ENCODE measurements around the gene PPP2R2C. TPM values are rescaled to one million over a fixed set of nuclear protein-coding genes. Genes with fewer than 3 reads are reported as not detected.

The PPP2R2C gene
- total RNA-seq, 1 donor: under 0.01 TPM

DNA sequence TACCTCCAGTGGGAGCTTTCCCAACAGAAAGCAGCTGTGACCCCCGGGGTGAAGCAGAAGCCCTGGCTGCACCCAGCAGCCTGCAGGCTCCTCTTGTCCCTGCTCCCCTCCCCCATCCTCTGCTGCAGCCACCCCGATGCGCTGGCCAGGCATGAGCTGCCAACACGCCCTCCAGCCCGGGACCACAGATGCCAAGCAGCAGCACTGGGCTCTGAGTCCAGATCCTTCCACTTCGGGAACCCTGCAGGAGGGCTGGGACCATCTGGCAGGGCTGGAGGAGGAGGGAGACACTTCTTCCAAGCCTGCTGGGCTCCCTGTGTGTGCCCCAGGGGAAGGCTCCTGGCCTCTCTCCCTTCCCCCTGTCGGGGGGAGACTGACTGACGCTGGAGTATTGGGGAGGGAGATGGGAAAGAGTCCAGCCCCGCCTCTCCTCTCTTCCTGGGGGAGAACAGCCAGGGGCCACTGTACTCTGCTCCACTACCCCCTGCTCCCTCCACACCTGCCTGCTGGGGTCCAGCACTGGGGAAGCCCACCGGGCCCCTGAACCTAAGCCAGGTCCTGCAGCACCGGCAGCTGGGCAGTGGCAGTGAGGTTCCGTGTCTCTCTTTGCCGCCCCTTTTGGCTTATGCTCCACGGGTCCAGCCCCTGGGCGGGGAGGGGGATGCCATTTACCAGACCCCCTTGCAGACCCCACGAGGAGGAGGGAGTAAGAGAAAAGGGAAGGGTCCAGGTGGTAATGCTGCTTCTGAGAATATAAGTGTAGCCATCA is 55.7 kb downstream of the PPP2R2C start:
- no peaks in the 10 kb centered on the region for H3K9me3 ChIP-seq (ENCODE audit: low read depth, low read length)
- no peaks in the 10 kb centered on the region for H3K27me3 ChIP-seq (ENCODE audit: insufficient read depth, low read length)
- H3K36me3 ChIP-seq (ENCODE audit: insufficient read depth, low read length): no peaks in the 10 kb centered on the region
- no peak overlapping the region for H3K4me2 ChIP-seq (ENCODE audit: insufficient read depth, low read length)
- TF ChIP-seq, protein P1, sequence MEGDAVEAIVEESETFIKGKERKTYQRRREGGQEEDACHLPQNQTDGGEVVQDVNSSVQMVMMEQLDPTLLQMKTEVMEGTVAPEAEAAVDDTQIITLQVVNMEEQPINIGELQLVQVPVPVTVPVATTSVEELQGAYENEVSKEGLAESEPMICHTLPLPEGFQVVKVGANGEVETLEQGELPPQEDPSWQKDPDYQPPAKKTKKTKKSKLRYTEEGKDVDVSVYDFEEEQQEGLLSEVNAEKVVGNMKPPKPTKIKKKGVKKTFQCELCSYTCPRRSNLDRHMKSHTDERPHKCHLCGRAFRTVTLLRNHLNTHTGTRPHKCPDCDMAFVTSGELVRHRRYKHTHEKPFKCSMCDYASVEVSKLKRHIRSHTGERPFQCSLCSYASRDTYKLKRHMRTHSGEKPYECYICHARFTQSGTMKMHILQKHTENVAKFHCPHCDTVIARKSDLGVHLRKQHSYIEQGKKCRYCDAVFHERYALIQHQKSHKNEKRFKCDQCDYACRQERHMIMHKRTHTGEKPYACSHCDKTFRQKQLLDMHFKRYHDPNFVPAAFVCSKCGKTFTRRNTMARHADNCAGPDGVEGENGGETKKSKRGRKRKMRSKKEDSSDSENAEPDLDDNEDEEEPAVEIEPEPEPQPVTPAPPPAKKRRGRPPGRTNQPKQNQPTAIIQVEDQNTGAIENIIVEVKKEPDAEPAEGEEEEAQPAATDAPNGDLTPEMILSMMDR (IDR thresholded peaks at IDR 0.05; ENCODE audit: extremely low read depth, low read depth, low read length): no peak
- peak; percentile 79 for DNase-seq (ENCODE audit: insufficient read length, low spot score, missing footprints)
- H3K79me2 ChIP-seq (ENCODE audit: insufficient read depth, low read length): no peaks in the 10 kb centered on the region
- H2AFZ ChIP-seq (ENCODE audit: low read length): no peak overlapping the region
- H3K27ac ChIP-seq (ENCODE audit: low read depth, low read length): no peak overlapping the region
- H4K20me1 ChIP-seq (ENCODE audit: insufficient read depth, low read length): no peaks in the 10 kb centered on the region
- no peak overlapping the region for H3K4me3 ChIP-seq (ENCODE audit: insufficient read depth, low read length)
- H3K4me1 ChIP-seq (ENCODE audit: insufficient read depth, low read length): no peaks in the 10 kb centered on the region

DNA sequence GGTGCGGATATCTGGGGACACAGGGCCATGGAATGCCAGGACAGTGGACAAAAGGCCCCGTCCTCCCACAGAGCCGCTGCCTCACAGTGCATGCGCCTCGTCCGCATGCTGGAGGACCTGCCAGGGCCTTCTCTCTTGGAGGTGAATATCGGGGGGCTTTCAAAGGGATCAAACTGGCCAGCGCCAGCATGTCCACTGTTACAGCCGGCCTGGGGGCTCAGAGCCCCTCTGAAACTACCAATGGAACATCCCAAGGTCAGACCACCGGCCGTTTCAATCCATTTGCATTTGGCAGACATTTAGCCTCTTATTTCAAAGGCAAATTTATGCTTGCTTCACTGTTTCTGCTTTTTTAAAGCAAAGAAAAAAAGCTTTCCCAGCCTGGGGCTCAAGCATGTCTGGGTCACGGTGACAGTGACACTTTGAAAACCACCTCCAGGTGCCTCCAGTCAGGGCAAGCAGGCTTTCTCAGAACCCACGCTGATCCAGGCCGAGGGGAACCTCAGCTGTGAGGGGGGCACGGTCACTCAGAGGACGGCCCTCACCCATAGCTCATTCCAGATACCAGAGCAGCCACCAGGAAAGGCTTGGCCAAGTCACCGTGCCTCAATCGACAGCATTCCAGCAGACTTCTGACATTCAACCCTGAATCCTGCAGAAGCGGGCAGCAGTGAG is 57.2 kb downstream of the PPP2R2C start:
- TF ChIP-seq, protein P1 (IDR thresholded peaks at IDR 0.05; ENCODE audit: extremely low read depth, low read depth, low read length): no peak
- H4K20me1 ChIP-seq (ENCODE audit: insufficient read depth, low read length): no peaks in the 10 kb centered on the region
- no peaks in the 10 kb centered on the region for H3K9me3 ChIP-seq (ENCODE audit: low read depth, low read length)

DNA sequence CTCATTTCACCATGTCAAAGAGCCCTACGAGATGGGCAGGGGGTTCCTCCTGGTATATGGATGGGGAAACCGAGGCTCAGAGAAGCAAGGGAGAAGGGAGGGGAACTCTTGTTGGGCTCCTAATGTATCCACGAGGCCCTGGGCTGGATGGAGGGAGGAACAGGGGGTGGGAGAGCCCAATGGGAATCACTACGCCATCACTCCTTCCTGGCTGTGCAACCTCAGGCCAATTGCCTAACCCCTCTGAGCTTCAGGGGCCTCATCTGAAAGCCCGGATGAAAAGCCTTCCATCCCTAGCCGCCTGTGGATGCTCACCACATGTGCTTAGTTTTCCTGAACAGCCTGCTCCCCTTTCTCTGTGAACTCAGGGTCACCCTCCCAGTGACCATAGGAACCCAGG is 57.8 kb downstream of the PPP2R2C start:
- DNase-seq (ENCODE audit: insufficient read length, low spot score, missing footprints): peak; percentile 6

More for the DNA sequence above, 57.2 kb downstream of the PPP2R2C start:
- Histone ChIP-seq H3K27ac (ENCODE audit: low read depth, low read length) (no peak overlapping the region), H3K4me3 (ENCODE audit: insufficient read depth, low read length) (no peak overlapping the region), H3K36me3 (ENCODE audit: insufficient read depth, low read length) (no peaks in the 10 kb centered on the region), H3K4me1 (ENCODE audit: insufficient read depth, low read length) (no peaks in the 10 kb centered on the region), H3K27me3 (ENCODE audit: insufficient read depth, low read length) (no peaks in the 10 kb centered on the region), H2AFZ (ENCODE audit: low read length) (no peak overlapping the region), H3K79me2 (ENCODE audit: insufficient read depth, low read length) (no peaks in the 10 kb centered on the region), H3K4me2 (ENCODE audit: insufficient read depth, low read length) (no peak overlapping the region)
- DNase-seq (ENCODE audit: insufficient read length, low spot score, missing footprints): peak; percentile 49

More for the DNA sequence above, 57.8 kb downstream of the PPP2R2C start:
- H3K79me2 ChIP-seq (ENCODE audit: insufficient read depth, low read length): no peaks in the 10 kb centered on the region
- no peak overlapping the region for H3K27ac ChIP-seq (ENCODE audit: low read depth, low read length)
- no peaks in the 10 kb centered on the region for H4K20me1 ChIP-seq (ENCODE audit: insufficient read depth, low read length)
- TF ChIP-seq, protein P1 (IDR thresholded peaks at IDR 0.05; ENCODE audit: extremely low read depth, low read depth, low read length): no peak
- no peak overlapping the region for H3K4me2 ChIP-seq (ENCODE audit: insufficient read depth, low read length)
- no peak overlapping the region for H2AFZ ChIP-seq (ENCODE audit: low read length)
- no peaks in the 10 kb centered on the region for H3K36me3 ChIP-seq (ENCODE audit: insufficient read depth, low read length)
- H3K4me3 ChIP-seq (ENCODE audit: insufficient read depth, low read length): no peak overlapping the region
- no peaks in the 10 kb centered on the region for H3K9me3 ChIP-seq (ENCODE audit: low read depth, low read length)
- no peaks in the 10 kb centered on the region for H3K4me1 ChIP-seq (ENCODE audit: insufficient read depth, low read length)
- no peaks in the 10 kb centered on the region for H3K27me3 ChIP-seq (ENCODE audit: insufficient read depth, low read length)

Measured in osteoblast (primary cell).